Psoas muscle (tissue), 8 donors: Measurements from ENCODE around the gene ECPAS. TPM values are rescaled to one million over a fixed set of nuclear protein-coding genes. Genes with fewer than 3 reads are reported as not detected.
"Not testable (repeated sequence)": the region's sequence is repeated elsewhere in the genome, so short reads cannot be mapped to it uniquely, and the experiment has no call there.

Experiments used
- ATAC-seq, 4 donors: fragments of 200-7000 bp; cut with Tn5 transposase; one replicate each; pipeline ENCODE4 v1.9.1; 2020; ENCODE audit warnings: moderate library complexity in 3 of 4, mild to moderate bottlenecking in 2 of 4
- DNase-seq, 2 donors: peaks; one replicate each; pipeline ENCODE4 v3.0.0-alpha.2; 2020
- H3K27ac ChIP-seq: fragments of 200-600 bp; one replicate; pipeline ENCODE4 v1.8.0; 2022
- H3K27me3 ChIP-seq, 3 donors: fragments of 200-600 bp in 1 of 3; one replicate each; pipeline versions ENCODE4 v1.6.1 to v1.8.0; 2013 to 2022; ENCODE audit warnings: low read length in 2 of 3, mild to moderate bottlenecking in 2 of 3, moderate library complexity in 1 of 3; ENCODE audit not compliant: insufficient read depth in 3 of 3
- H3K36me3 ChIP-seq, 2 donors: fragments of 200-600 bp in 1 of 2; one replicate each; pipeline versions ENCODE4 v1.6.1 to v1.8.0; 2013 to 2022; ENCODE audit warnings: low read depth in 1 of 2, mild to moderate bottlenecking in 1 of 2, moderate library complexity in 1 of 2; ENCODE audit not compliant: insufficient read depth in 1 of 2
- H3K4me1 ChIP-seq: fragments of 200-600 bp; one replicate; pipeline ENCODE4 v1.8.0; 2022
- H3K4me3 ChIP-seq: fragments of 200-600 bp; one replicate; pipeline ENCODE4 v1.8.0; 2022; ENCODE audit warnings: mild to moderate bottlenecking
- H3K9me3 ChIP-seq: fragments of 200-600 bp; one replicate; pipeline ENCODE4 v1.8.0; 2022
- WGBS, 3 donors: extraction: QIAGEN DNeasy Blood & Tissue Kit; methylation state at CpG; one replicate each; pipeline versions ENCODE4 v1.1.6 to v1.1.7; 2013; 5-methylcytosine and 5-hydroxymethylcytosine counted together
- intact Hi-C, 2 donors: fragments of 100-400 bp; cut with DNase I; formaldehyde crosslinking; loops; one replicate each; pipeline versions ENCODE4 v1.11.0 to v1.14.2; 2022
- polyA plus RNA-seq, 3 donors: library from polyadenylated mRNA; stranded (reverse); fragments of 200-250 nt; gene quantifications; one replicate each; pipeline ENCODE4 v1.2.3, GENCODE V29; 2013
- total RNA-seq, 4 donors: library from RNA; stranded (reverse); fragmentation: NEBNext Ultra II Directional in 2 of 4; extraction: Animal tissue kit (Norgen Biotek cat#: 25700) in 2 of 4; gene quantifications; one replicate each; pipeline versions ENCODE4 v1.2.1 to v1.2.4, GENCODE V29; 2021 to 2023
- TF ChIP-seq, protein P1 (sequence below): fragments of 200-600 bp; IDR thresholded peaks from one replicate; pipeline ENCODE4 v1.8.0; 2022; ENCODE audit warnings: antibody characterized with exemption
- donor health status: healthy with polysubstance abuse.
- donor health status: DM: no; HTN: no; CAD: no; lungs with moderate emphysema.
- donor health status: Bipolar disorder and iron deficiency.
- donor health status: healthy.
- donor health status: DM: yes; HTN: yes; CAD: no.
- donor health status: DM: no; HTN: no; CAD: no.
- donor health status: DM: no; HTN: no; CAD: no.
- donor health status: DM: yes; HTN: yes; CAD: no.

The ECPAS gene
- total and polyA plus RNA-seq, 7 donors = 95.9 to 456 (median 307) TPM

DNA sequence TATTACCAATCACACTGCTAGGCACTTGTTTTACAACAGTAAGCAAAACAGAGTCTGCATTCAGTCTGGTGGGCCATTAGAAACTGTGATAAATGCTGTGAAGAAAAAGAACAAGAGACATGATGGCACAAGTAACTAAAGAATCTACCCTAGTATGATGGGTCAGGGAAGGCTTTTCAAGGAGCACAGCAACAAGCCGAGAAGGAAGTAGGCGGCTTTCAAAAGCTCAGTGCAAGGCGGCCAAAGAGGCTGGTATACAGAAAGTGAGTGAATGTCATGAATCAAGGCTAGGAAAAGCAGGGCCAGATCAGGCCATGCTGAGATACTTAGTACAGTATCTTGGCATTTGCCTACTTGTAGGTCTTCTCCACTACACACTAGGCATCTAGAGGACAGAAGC, 76.4 kb downstream of the ECPAS start:
- DNase-seq (no peak), ATAC-seq (peak in 1 of 4 donors; percentile 25)
- Histone ChIP-seq H3K9me3 (peaks cover 7% of the 10 kb centered on the region), H3K4me1 (no peaks in the 10 kb centered on the region), H3K27ac (no peak overlapping the region), H3K4me3 (no peak overlapping the region), H3K27me3 (no peaks in the 10 kb centered on the region), H3K36me3 (peaks cover 34 to 100% of the 10 kb centered on the region in 2 donors)
- 89 to 95% (median 94%) methylated on average over 3 of the region's 3 CpGs for WGBS, 3 donors
- intact Hi-C loops = no loop called here
- TF ChIP-seq, protein P1, sequence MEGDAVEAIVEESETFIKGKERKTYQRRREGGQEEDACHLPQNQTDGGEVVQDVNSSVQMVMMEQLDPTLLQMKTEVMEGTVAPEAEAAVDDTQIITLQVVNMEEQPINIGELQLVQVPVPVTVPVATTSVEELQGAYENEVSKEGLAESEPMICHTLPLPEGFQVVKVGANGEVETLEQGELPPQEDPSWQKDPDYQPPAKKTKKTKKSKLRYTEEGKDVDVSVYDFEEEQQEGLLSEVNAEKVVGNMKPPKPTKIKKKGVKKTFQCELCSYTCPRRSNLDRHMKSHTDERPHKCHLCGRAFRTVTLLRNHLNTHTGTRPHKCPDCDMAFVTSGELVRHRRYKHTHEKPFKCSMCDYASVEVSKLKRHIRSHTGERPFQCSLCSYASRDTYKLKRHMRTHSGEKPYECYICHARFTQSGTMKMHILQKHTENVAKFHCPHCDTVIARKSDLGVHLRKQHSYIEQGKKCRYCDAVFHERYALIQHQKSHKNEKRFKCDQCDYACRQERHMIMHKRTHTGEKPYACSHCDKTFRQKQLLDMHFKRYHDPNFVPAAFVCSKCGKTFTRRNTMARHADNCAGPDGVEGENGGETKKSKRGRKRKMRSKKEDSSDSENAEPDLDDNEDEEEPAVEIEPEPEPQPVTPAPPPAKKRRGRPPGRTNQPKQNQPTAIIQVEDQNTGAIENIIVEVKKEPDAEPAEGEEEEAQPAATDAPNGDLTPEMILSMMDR = no peak

GRCh38 chr9:111405701-111406100, 78.5 kb downstream of the ECPAS start:
- intact Hi-C loops = no loop called here
- DNase-seq (no peak), ATAC-seq (no peak)
- H3K4me3 ChIP-seq = no peak overlapping the region
- H3K27ac ChIP-seq = no peak overlapping the region
- H3K36me3 ChIP-seq = peaks cover 21 to 99% of the 10 kb centered on the region in 2 donors
- H3K4me1 ChIP-seq = no peaks in the 10 kb centered on the region
- no peaks in the 10 kb centered on the region for H3K27me3 ChIP-seq
- H3K9me3 ChIP-seq = peaks cover 17% of the 10 kb centered on the region
- TF ChIP-seq, protein P1 = no peak

- H3K9me3 ChIP-seq = peaks cover 20% of the 10 kb centered on the region
- intact Hi-C loops, H3K27ac ChIP-seq, H3K4me3 ChIP-seq, DNase-seq, ATAC-seq, H3K4me1 ChIP-seq, H3K27me3 ChIP-seq: not testable (repeated sequence)
- peaks cover 21 to 99% of the 10 kb centered on the region in 2 donors for H3K36me3 ChIP-seq
- WGBS, 3 donors = 96 to 98% (median 96%) methylated on average over 5 of the region's 5 CpGs
These were observed 82.7 kb downstream of the ECPAS start for GRCh38 chr9:111401486-111401885.

GRCh38 chr9:111400564-111400898, 83.7 kb downstream of the ECPAS start:
- H3K27ac ChIP-seq = no peak overlapping the region
- H3K9me3 ChIP-seq = peaks cover 19% of the 10 kb centered on the region
- intact Hi-C loops = no loop called here
- peaks cover 24 to 99% of the 10 kb centered on the region in 2 donors for H3K36me3 ChIP-seq
- no peaks in the 10 kb centered on the region for H3K27me3 ChIP-seq
- TF ChIP-seq, protein P1 = no peak
- ATAC-seq = no peak
- H3K4me3 ChIP-seq = no peak overlapping the region
- DNase-seq = no peak
- H3K4me1 ChIP-seq = no peaks in the 10 kb centered on the region

- H3K36me3 ChIP-seq = peaks cover 26 to 99% of the 10 kb centered on the region in 2 donors
- TF ChIP-seq, protein P1 = peak; percentile 17
- H3K4me1 ChIP-seq = no peaks in the 10 kb centered on the region
- no peak overlapping the region for H3K27ac ChIP-seq
- no peak overlapping the region for H3K4me3 ChIP-seq
- H3K9me3 ChIP-seq = peaks cover 15% of the 10 kb centered on the region
- ATAC-seq = peak; percentile 62 to 68 (median 62)
- intact Hi-C loops = no loop called here
- no peak for DNase-seq
- WGBS, 3 donors = 94 to 95% (median 94%) methylated on average over 4 of the region's 4 CpGs
- no peaks in the 10 kb centered on the region for H3K27me3 ChIP-seq
These were observed 84.2 kb downstream of the ECPAS start for GRCh38 chr9:111399772-111400563.
